ENCODE data around the gene TEKT2.

DNA sequence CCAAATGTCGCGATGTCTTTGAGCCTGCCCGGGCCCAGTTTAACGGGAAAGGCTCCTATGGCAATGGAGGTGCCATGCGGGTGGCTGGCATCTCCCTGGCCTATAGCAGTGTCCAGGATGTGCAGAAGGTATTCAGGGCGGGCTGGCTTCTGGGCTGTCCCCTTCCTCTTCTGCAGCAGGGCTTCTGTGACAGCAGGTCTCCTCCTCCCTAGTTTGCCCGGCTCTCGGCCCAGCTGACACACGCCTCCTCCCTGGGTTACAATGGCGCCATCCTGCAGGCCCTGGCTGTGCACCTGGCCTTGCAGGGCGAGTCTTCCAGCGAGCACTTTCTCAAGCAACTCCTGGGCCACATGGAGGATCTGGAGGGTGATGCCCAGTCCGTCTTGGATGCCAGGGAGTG lies 7.8 kb downstream of the TEKT2 start:
- TF ChIP-seq CTCF (IDR thresholded peaks at IDR 0.05) (no peak), EP300 (IDR thresholded peaks at IDR 0.05) (no peak), POLR2A (IDR thresholded peaks at IDR 0.05) (no peak), POLR2AphosphoS5 (IDR thresholded peaks at IDR 0.05) (no peak)
